Measurements from ENCODE around the gene ANKRD34A.

ANKRD34A gene

GRCh38 chr1:145974721-145975120 is 10.3 kb upstream of the ANKRD34A start:
- in situ Hi-C loops (cut with MboI; ENCODE audit: low sequenced_read_pairs) = no loop called here

DNA sequence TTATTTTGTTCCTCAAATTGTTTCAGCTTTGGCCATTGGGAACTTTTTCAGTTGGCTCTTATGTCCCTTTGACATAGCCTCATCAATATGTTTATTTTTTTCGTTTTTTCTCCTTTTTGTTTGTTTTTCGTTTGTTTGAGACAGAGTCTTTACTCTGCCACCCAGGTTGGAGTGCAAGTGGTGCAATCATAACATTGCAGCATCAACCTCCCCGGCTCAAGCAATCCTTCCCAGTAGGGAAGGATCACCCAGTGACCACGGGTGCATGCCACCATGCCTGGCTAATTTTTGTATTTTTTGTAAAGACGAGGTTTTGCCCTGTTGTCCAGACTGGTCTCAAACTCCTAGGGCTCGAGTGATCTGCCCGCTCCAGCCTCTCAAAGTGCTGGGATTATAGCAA is 8.2 kb upstream of the ANKRD34A start:
- in situ Hi-C loops (cut with MboI; ENCODE audit: low sequenced_read_pairs) = no loop called here

DNA sequence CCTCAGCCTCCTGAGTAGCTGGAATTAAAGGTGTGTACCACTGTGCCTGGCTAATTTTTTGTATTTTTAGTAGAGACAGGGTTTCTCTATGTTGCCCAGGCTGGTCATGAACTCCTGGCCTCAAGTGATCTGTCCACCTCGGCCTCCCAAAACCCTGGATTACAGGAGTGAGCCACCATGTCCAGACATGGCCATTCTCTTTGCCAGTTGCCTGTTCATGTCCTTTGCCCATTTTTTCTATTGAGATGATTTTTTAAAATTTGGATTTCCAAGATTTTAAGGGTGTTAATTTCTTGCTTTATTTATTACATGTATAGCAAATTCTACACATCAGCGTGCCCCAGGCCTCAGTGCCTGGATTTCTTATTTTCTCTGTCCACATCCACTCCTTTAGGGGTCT is 2.9 kb upstream of the ANKRD34A start:
- in situ Hi-C loops (cut with MboI; ENCODE audit: low sequenced_read_pairs) = no loop called here

- in situ Hi-C loops (cut with MboI; ENCODE audit: low sequenced_read_pairs) = no loop called here
These were observed 857 bp upstream of the ANKRD34A start for GRCh38 chr1:145965119-145965744.

DNA sequence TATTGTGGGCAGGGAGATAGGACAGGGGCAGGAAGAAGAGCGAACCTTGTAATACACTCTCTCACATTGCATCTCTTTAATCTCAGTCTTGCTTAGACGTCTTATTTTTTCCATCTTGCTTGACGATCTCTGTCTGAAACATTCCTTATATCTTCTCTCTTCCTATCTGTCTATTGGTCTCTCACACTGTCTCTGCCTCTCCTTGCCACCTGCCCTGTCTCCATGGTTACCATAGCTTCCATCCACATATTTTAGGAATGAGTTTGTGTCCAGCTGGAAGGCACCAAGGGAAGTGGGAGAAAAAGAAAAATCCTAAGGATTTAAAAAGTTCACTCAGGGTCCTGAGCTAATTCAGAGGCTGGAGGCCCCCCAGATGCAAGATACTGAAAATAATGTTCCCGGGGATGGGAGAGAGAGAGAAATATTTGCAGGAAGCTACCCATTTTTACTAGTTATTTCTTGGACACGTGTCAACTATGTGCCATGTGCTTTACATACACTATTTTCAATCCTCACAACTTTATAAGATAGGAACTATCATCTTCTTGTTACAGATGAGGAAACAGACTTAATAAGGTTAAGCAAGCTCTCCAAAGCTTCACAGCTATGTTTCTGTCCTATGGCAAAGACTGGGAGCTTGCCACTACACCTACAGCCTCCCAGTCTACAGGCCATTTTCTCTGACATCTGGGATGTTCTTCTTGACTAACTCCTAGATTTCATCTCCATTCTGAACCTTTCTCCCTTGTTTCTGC is 933 bp downstream of the ANKRD34A start:
- in situ Hi-C loops (cut with MboI; ENCODE audit: low sequenced_read_pairs) = no loop called here

DNA sequence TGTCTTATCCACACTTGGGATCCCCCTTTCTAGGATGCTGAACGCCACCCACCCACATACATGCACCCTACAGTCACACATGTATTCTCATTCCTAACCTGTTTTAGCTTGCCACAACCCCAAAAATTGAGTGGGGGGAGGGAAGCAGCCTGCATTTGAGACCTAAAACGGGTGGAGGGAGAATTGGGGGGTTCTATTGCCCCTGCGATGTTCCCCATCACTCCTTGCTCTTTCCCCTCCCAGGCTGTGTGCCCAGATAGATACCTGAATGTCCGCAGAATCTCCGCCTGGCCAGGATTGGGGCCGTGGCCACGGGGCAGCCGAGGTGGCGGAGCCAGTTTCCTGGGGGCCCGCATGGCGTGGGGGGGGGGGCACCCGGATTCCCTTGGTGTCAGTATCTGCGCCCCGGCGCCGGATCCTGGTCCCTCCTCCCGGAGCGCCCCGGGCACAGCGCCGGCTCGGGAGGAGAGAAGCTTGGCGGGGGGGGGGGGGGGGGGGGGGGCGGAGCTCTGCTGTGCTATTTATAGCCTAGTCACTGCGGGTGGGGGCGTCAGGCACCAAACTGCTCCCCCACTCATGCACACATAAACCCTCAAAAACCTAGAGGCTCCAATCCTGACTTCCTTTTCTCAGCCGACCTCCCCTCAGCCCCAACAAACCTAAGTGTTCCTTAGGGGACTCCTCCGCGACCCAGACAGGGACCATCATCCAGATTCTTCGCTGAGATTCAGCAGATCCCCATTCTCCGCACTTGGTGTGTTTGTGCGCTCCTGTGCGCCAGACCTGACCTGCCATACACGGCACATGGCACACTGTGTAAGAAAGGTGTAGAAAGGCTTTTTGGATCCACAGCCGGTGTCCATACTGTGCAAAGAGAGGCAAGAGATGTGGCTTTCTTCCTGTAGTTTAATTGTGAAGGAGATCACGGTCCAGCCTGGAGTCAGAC is 1.9 kb downstream of the ANKRD34A start:
- in situ Hi-C loops (cut with MboI; ENCODE audit: low sequenced_read_pairs) = no loop called here

DNA sequence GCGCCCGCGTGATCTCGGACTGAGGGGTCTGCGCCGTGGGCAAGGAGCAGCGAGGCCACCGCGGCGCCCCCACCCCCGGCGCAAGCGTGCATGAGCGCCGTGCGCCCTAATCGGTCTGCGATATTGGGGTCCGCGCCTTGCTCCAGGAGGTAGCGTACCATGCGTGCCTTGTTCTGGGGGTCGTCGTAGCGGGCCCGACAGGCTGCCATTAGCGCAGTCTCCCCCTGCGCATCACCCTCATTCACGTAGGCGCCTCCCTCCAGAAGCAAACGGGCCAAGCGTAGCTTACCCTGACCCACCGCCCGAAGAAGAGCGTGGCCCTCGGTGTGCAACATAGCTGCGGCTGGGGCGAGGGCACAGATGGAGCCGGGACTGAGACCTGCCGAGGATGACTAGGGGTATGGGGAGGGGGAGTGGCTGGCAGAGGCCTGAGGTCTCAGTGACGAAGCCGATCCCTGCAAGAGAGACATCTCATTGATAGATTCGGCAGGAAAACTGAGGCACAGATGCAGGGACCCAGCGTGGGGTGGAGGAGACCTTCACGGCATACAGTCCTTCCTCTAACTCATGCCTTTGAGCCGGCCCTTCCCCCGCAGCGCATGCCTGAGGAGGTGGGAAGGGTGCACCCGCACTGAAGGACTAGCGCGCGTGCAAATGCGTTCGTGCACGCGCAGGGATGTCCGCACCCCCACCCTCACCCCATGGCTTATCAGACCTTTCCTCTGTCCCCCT is 2.8 kb downstream of the ANKRD34A start:
- in situ Hi-C loops (cut with MboI; ENCODE audit: low sequenced_read_pairs) = no loop called here

- in situ Hi-C loops (cut with MboI; ENCODE audit: low sequenced_read_pairs) = no loop called here
These were observed 3.3 kb downstream of the ANKRD34A start for GRCh38 chr1:145961109-145961424.

DNA sequence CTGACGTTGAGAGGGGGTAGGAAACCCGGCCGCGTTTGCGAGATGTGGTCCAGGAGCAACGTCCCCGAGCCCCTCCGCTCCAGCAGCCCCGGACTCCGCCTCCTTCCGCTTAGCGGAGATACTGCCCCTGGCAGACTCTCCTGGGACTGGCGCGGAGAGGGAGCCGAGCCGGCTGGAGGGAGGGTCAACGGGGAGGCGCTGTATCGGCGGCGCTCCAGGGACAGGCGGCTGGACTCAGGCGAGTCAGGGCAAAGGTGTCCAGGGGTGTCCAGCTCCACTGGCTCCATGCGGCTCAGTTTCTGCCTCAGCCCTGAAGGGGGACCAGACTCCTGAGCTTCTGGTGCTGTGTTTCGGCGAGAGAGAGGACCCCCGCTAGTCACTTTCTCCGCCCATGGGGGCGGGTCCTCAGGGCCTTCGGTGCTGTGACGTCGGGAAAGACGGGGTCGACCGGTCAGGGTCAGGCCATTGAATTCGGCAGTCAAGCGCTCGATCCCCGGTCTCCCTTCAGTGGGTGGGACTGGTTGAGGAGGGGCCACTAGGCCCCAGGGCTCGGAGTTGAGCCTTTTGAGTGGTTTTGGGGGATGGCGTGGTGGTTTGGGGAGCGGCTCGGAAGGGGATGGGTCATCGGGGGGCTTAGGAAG is 3.8 kb downstream of the ANKRD34A start:
- in situ Hi-C loops (cut with MboI; ENCODE audit: low sequenced_read_pairs) = no loop called here

DNA sequence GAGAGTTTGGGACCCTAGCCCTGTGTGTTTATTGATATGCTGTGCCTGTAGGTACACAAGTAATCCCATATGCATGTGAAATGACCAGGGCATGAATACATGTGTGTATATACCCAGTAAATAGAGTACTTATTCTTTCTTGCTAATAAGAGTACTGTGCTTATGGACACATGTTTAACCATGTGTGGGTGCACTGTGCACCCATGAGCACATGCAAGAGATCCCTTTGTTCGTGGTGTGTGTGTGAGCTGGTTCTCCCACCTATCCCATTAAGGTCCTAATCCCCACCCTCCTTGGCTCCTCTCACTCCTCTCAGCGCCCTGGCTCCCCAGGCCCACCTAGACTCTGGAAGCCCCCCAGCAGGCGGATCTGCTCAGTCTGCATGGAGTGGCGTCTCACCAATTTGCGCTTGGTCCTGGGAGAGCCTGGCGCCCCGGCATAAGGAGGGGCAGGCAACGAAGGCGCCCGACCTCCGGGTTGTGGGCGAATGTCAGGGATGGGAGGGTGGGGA is 4.4 kb downstream of the ANKRD34A start:
- in situ Hi-C loops (cut with MboI; ENCODE audit: low sequenced_read_pairs) = no loop called here

- in situ Hi-C loops (cut with MboI; ENCODE audit: low sequenced_read_pairs) = no loop called here
These were observed 5.0 kb downstream of the ANKRD34A start for GRCh38 chr1:145959333-145959732.

GRCh38 chr1:145958734-145959133 is 5.6 kb downstream of the ANKRD34A start:
- in situ Hi-C loops (cut with MboI; ENCODE audit: low sequenced_read_pairs) = no loop called here

GRCh38 chr1:145957443-145958319 is 6.7 kb downstream of the ANKRD34A start, which contains the start of gene LIX1L:
Gene LIX1L (minus strand): TSS chr1:145958017. CDS start chr1:145957927, 90 bp downstream.
- in situ Hi-C loops (cut with MboI; ENCODE audit: low sequenced_read_pairs) = no loop called here

- in situ Hi-C loops (cut with MboI; ENCODE audit: low sequenced_read_pairs) = no loop called here
These were observed 7.5 kb downstream of the ANKRD34A start for GRCh38 chr1:145956781-145957442.

DNA sequence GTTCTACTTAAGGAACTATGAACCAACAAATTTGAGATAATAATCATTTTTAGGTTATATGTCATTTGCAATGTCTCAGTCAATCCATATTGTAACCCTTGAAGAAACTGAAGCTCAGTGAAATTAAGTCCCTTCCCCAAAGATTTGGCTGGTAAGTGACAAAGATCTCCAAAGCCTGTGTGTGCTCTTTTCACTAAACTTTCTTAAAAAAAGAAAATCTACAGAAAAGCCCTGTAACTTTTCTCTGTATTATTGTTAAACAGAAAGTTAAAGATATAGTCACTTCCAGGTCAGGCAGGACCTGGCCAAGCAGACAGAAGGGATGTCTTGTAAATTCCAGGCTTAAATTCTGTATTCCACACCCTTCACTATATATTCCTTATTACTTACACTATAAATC is 8.0 kb downstream of the ANKRD34A start:
- in situ Hi-C loops (cut with MboI; ENCODE audit: low sequenced_read_pairs) = no loop called here

DNA sequence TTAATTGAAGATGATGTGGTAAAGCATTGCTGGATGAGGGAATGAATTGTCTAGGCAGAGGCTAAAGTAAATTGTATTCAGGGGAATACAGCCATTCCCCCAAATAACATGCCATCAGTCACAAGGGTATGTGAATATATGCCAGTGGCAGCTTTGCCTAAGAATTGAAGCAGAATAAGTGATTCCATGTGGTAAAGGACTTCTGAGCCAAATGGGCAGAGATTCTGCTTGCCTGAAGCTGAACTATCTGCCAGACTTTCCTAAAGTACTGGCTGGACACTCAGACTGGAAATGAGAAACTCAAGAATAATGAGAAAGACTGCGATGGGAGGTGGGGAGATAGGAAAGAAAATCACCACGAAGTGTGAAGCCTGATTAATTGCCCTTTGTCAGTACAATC is 8.9 kb downstream of the ANKRD34A start:
- in situ Hi-C loops (cut with MboI; ENCODE audit: low sequenced_read_pairs) = no loop called here

DNA sequence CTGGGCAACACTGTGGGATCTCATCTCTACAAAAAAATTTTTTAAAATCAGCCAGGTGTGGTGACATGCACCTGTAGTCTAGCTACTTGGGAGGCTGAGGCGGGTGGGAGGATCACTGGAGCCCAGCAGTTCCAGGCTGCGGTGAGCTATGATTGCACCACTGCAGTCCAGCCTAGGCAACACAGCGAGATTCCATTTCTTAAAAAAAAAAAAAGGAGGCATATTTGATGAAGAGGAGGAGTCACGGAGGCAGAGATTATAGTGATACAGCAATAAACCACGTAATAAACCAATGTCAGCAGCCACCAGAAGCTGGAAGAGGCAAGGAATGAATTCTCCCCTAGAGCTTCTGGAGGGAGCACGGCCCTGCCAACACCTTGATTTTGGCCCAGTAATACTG is 10.5 kb downstream of the ANKRD34A start:
- in situ Hi-C loops (cut with MboI; ENCODE audit: low sequenced_read_pairs) = no loop called here

DNA sequence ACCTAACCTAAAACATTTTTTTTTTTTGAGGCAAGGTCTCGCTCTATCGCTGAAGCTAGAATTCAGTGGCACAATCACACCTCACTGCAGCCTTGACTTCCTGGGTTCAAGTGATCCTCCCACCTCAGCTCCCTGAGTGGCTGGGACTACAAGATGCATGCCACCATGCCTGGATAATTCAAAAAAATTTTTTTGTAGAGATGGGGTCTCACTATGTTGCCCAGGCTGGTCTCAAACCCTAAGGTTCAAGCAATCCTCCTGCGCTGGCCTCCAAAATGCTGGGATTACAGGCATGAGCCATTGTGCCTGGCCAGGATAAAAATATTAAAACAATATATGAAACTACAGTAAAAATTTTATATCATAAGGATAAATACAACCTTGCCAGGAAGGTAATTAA is 11.5 kb downstream of the ANKRD34A start:
- in situ Hi-C loops (cut with MboI; ENCODE audit: low sequenced_read_pairs) = no loop called here

DNA sequence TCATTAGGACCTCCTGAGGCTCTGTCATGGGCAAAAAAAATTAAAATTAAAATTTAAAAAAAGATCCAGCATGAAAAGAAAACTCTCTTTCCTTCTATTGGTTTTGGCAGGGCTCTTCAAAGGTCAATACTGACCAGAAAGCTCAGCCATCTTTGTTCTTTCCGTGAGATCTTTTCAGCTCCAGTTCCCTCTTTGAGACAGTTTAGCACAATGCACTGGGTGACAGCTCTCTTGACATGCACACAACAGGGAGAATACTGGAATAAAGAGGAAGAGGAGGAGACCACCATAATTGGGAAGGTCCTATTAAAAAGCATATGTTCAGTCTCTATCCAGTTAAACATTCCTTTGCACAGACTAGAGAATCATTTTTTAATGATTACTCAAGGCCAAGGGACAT is 12.8 kb downstream of the ANKRD34A start:
- in situ Hi-C loops (cut with MboI; ENCODE audit: low sequenced_read_pairs) = no loop called here
